Lower lobe of right lung (tissue), 2 donors: ENCODE results near the gene KCNH5. TPM values are rescaled to one million over a fixed set of nuclear protein-coding genes. Genes with fewer than 3 reads are reported as not detected.

Experiments used
- ATAC-seq, 2 donors: fragments of 200-7000 bp; cut with Tn5 transposase; one replicate each; pipeline ENCODE4 v1.9.1; 2020 to 2022; ENCODE audit warnings: mild to moderate bottlenecking in 2 of 2, moderate library complexity in 2 of 2
- DNase-seq: peaks from one replicate; pipeline ENCODE4 v3.0.0-alpha.2; 2020
- H3K27ac ChIP-seq: fragments of 200-600 bp; one replicate; pipeline ENCODE4 v1.8.0; 2022
- H3K27me3 ChIP-seq: fragments of 200-600 bp; one replicate; pipeline ENCODE4 v1.8.0; 2022; ENCODE audit warnings: low read depth
- H3K36me3 ChIP-seq: fragments of 200-600 bp; one replicate; pipeline ENCODE4 v1.8.0; 2022; ENCODE audit warnings: mild to moderate bottlenecking
- H3K4me1 ChIP-seq: fragments of 200-600 bp; one replicate; pipeline ENCODE4 v1.8.0; 2022
- H3K4me3 ChIP-seq: fragments of 200-600 bp; one replicate; pipeline ENCODE4 v1.8.0; 2022; ENCODE audit warnings: mild to moderate bottlenecking
- H3K9me3 ChIP-seq: fragments of 200-600 bp; one replicate; pipeline ENCODE4 v1.8.0; 2022
- CTCF ChIP-seq: fragments of 200-600 bp; IDR thresholded peaks from one replicate; pipeline ENCODE4 v1.8.0; 2022; ENCODE audit warnings: antibody characterized with exemption, mild to moderate bottlenecking
- intact Hi-C: fragments of 100-400 bp; cut with DNase I; formaldehyde crosslinking; loops from one replicate; pipeline ENCODE4 v1.11.0; 2022
- total RNA-seq: library from RNA; stranded (reverse); fragmentation: NEBNext Ultra II Directional; extraction: Animal tissue kit (Norgen Biotek cat#: 25700); gene quantifications from one replicate; pipeline ENCODE4 v1.2.1, GENCODE V29; 2021
- donor health status: DM: no; HTN: yes; CAD: no; lungs with severe emphysema.

The KCNH5 gene
- total RNA-seq, 1 donor from 2014 or later = not detected

- Histone ChIP-seq H3K4me1 (no peaks in the 10 kb centered on the region), H3K4me3 (no peak overlapping the region), H3K36me3 (no peaks in the 10 kb centered on the region), H3K27me3 (no peaks in the 10 kb centered on the region), H3K27ac (no peak overlapping the region), H3K9me3 (no peaks in the 10 kb centered on the region)
- DNase-seq (no peak), ATAC-seq (no peak)
- intact Hi-C loops = no loop called here
- TF ChIP-seq CTCF = no peak
Observed at GRCh38 chr14:62854951-62855350, 190.3 kb downstream of the KCNH5 start.

GRCh38 chr14:62847168-62847567, 198.1 kb downstream of the KCNH5 start:
- Histone ChIP-seq H3K36me3 (no peaks in the 10 kb centered on the region), H3K27ac (no peak overlapping the region), H3K27me3 (no peaks in the 10 kb centered on the region), H3K9me3 (no peaks in the 10 kb centered on the region), H3K4me1 (no peaks in the 10 kb centered on the region), H3K4me3 (no peak overlapping the region)
- intact Hi-C loops = no loop called here
- no peak for ATAC-seq
- TF ChIP-seq CTCF = no peak
- DNase-seq = no peak

GRCh38 chr14:62844546-62844945, 200.7 kb downstream of the KCNH5 start:
- Histone ChIP-seq H3K36me3 (no peaks in the 10 kb centered on the region), H3K9me3 (no peaks in the 10 kb centered on the region), H3K4me1 (no peaks in the 10 kb centered on the region), H3K27ac (no peak overlapping the region), H3K4me3 (no peak overlapping the region), H3K27me3 (no peaks in the 10 kb centered on the region)
- intact Hi-C loops = no loop called here
- DNase-seq (no peak), ATAC-seq (no peak)
- no peak for TF ChIP-seq CTCF

GRCh38 chr14:62824086-62824485, 221.2 kb downstream of the KCNH5 start:
- H3K4me3 ChIP-seq = no peak overlapping the region
- no peak overlapping the region for H3K27ac ChIP-seq
- DNase-seq (no peak), ATAC-seq (no peak)
- H3K9me3 ChIP-seq = no peaks in the 10 kb centered on the region
- TF ChIP-seq CTCF = no peak
- H3K27me3 ChIP-seq = no peaks in the 10 kb centered on the region
- intact Hi-C loops = no loop called here
- H3K4me1 ChIP-seq = no peaks in the 10 kb centered on the region
- no peaks in the 10 kb centered on the region for H3K36me3 ChIP-seq

- Histone ChIP-seq H3K9me3 (no peaks in the 10 kb centered on the region), H3K4me1 (no peaks in the 10 kb centered on the region), H3K27ac (no peak overlapping the region), H3K36me3 (no peaks in the 10 kb centered on the region), H3K4me3 (no peak overlapping the region), H3K27me3 (no peaks in the 10 kb centered on the region)
- ATAC-seq (no peak), DNase-seq (no peak)
- TF ChIP-seq CTCF = no peak
- intact Hi-C loops = no loop called here
Observed at GRCh38 chr14:62819931-62820330, 225.3 kb downstream of the KCNH5 start.

- no peaks in the 10 kb centered on the region for H3K36me3 ChIP-seq
- H3K9me3 ChIP-seq = no peaks in the 10 kb centered on the region
- ATAC-seq = no peak
- H3K27me3 ChIP-seq = no peaks in the 10 kb centered on the region
- no peak overlapping the region for H3K27ac ChIP-seq
- intact Hi-C loops = no loop called here
- no peak for TF ChIP-seq CTCF
- no peaks in the 10 kb centered on the region for H3K4me1 ChIP-seq
- no peak for DNase-seq
- H3K4me3 ChIP-seq = no peak overlapping the region
Observed at GRCh38 chr14:62807636-62808035, 237.6 kb downstream of the KCNH5 start.
